Erythroblast (primary cell): ENCODE measurements around the gene RAPGEF2.

Experiments used
- GATA1 ChIP-seq: IDR thresholded peaks from 2 replicates; pipeline ENCODE4 v1.6.1; 2011; ENCODE audit warnings: low read depth, mild to moderate bottlenecking, control low read depth, low read length, moderate library complexity
- POLR2A ChIP-seq: IDR thresholded peaks from 2 replicates; pipeline ENCODE4 v1.6.1; 2011; ENCODE audit warnings: mild to moderate bottlenecking, low read length

GRCh38 chr4:159266981-159267868, 164.3 kb downstream of the RAPGEF2 start:
- TF ChIP-seq POLR2A, result no peak
- no peak for TF ChIP-seq GATA1
